ENCODE measurements around the gene CADPS2. TPM values are rescaled to one million over a fixed set of nuclear protein-coding genes. Genes with fewer than 3 reads are reported as not detected.

CADPS2 gene
- total and polyA plus RNA-seq, 4 donors = 5.6 to 41.1 (median 11.0) TPM

- H3K9me3 ChIP-seq (ENCODE audit: control insufficient read depth in 4 of 4, low read length in 3 of 4) = no peaks in the 10 kb centered on the region
- no peak for DNase-seq (ENCODE audit: low spot score)
- TF ChIP-seq FOXA2 (IDR thresholded peaks at IDR 0.05) = no peak
- no peak for TF ChIP-seq ATF3 (IDR thresholded peaks at IDR 0.05)
- no peak for TF ChIP-seq NR2F2 (IDR thresholded peaks at IDR 0.05)
- no peak for TF ChIP-seq TAF1 (conservative IDR thresholded peaks at IDR 0.05)
- no peak for TF ChIP-seq REST (IDR thresholded peaks at IDR 0.05)
- H3K4me3 ChIP-seq (ENCODE audit: low read depth in 1 of 3, low read length in 3 of 3) = no peak overlapping the region
- no peak overlapping the region for H3K9ac ChIP-seq (ENCODE audit: low read depth in 1 of 2, low read length in 2 of 2)
- H3K4me1 ChIP-seq (ENCODE audit: control insufficient read depth in 4 of 4, insufficient read depth in 4 of 4, low read length in 3 of 4) = no peaks in the 10 kb centered on the region
- 96% methylated on average over 3 of the region's 3 CpGs for WGBS
- H3K27me3 ChIP-seq (ENCODE audit: control insufficient read depth in 4 of 4, insufficient read depth in 4 of 4, low read length in 3 of 4) = no peaks in the 10 kb centered on the region
- H3K27ac ChIP-seq (ENCODE audit: low read depth in 1 of 2, low read length in 2 of 2) = no peak overlapping the region
- H3K36me3 ChIP-seq (ENCODE audit: control insufficient read depth in 4 of 4, insufficient read depth in 3 of 4, low read depth in 1 of 4, low read length in 3 of 4) = peaks cover 0 to 1% (median 0%) of the 10 kb centered on the region in 4 donors
Observed at GRCh38 chr7:122715183-122715582, 171.1 kb downstream of the CADPS2 start.

GRCh38 chr7:122710916-122711315 lies 175.3 kb downstream of the CADPS2 start:
- H3K27ac ChIP-seq (ENCODE audit: low read depth in 1 of 2, low read length in 2 of 2) = no peak overlapping the region
- no peaks in the 10 kb centered on the region for H3K27me3 ChIP-seq (ENCODE audit: control insufficient read depth in 4 of 4, insufficient read depth in 4 of 4, low read length in 3 of 4)
- 78% methylated on average over 1 of the region's 1 CpG for WGBS
- no peak overlapping the region for H3K9ac ChIP-seq (ENCODE audit: low read depth in 1 of 2, low read length in 2 of 2)
- TF ChIP-seq ATF3 (IDR thresholded peaks at IDR 0.05) (no peak), SP1 (IDR thresholded peaks at IDR 0.05) (no peak), TAF1 (conservative IDR thresholded peaks at IDR 0.05) (no peak), YY1 (IDR thresholded peaks at IDR 0.05) (no peak), HNF4A (conservative IDR thresholded peaks at IDR 0.05) (no peak), GABPA (IDR thresholded peaks at IDR 0.05 in 1 of 2, conservative IDR thresholded peaks at IDR 0.05 in 1 of 2) (no peak), ZBTB33 (IDR thresholded peaks at IDR 0.05) (no peak), NR2F2 (IDR thresholded peaks at IDR 0.05) (no peak), HNF4G (IDR thresholded peaks at IDR 0.05) (no peak)
- no peaks in the 10 kb centered on the region for H3K4me1 ChIP-seq (ENCODE audit: control insufficient read depth in 4 of 4, insufficient read depth in 4 of 4, low read length in 3 of 4)
- no peak overlapping the region for H3K4me3 ChIP-seq (ENCODE audit: low read depth in 1 of 3, low read length in 3 of 3)
- DNase-seq (ENCODE audit: low spot score) = no peak
- H3K36me3 ChIP-seq (ENCODE audit: control insufficient read depth in 4 of 4, insufficient read depth in 3 of 4, low read depth in 1 of 4, low read length in 3 of 4) = no peaks in the 10 kb centered on the region
- H3K9me3 ChIP-seq (ENCODE audit: control insufficient read depth in 4 of 4, low read length in 3 of 4) = no peaks in the 10 kb centered on the region

Measured in liver (tissue), 9 donors.